Measurements from ENCODE around the gene ASB2. TPM values are rescaled to one million over a fixed set of nuclear protein-coding genes. Genes with fewer than 3 reads are reported as not detected.

ASB2 gene
- total RNA-seq, 2 donors from 2014 or later: 115 to 187 TPM

GRCh38 chr14:93892923-93893558 is 83.3 kb downstream of the ASB2 start:
- H3K27ac ChIP-seq: no peak overlapping the region
- peak; percentile 99 for TF ChIP-seq CTCF (IDR thresholded peaks at IDR 0.05)

GRCh38 chr14:93892505-93892839 is 83.9 kb downstream of the ASB2 start:
- TF ChIP-seq CTCF (IDR thresholded peaks at IDR 0.05): no peak
- Histone ChIP-seq H3K9me3 (no peaks in the 10 kb centered on the region), H3K4me3 (no peak overlapping the region), H3K4me1 (peaks cover 0 to 6% of the 10 kb centered on the region in 2 donors), H3K27me3 (no peaks in the 10 kb centered on the region), H3K36me3 (no peaks in the 10 kb centered on the region), H3K27ac (no peak overlapping the region)
- DNase-seq (ENCODE audit: low spot score): no peak

More at GRCh38 chr14:93892923-93893558, 83.3 kb downstream of the ASB2 start:
- peak; percentile 88 for DNase-seq (ENCODE audit: low spot score)
- no peaks in the 10 kb centered on the region for H3K9me3 ChIP-seq
- no peak overlapping the region for H3K4me3 ChIP-seq
- no peaks in the 10 kb centered on the region for H3K36me3 ChIP-seq
- no peaks in the 10 kb centered on the region for H3K27me3 ChIP-seq
- H3K4me1 ChIP-seq: peaks cover 0 to 6% of the 10 kb centered on the region in 2 donors

- H3K27me3 ChIP-seq: no peaks in the 10 kb centered on the region
- peaks cover 0 to 6% of the 10 kb centered on the region in 2 donors for H3K4me1 ChIP-seq
- no peak overlapping the region for H3K27ac ChIP-seq
- DNase-seq (ENCODE audit: low spot score): no peak
- H3K9me3 ChIP-seq: no peaks in the 10 kb centered on the region
- no peak for TF ChIP-seq CTCF (IDR thresholded peaks at IDR 0.05)
- H3K4me3 ChIP-seq: no peak overlapping the region
- H3K36me3 ChIP-seq: no peaks in the 10 kb centered on the region
Observed at GRCh38 chr14:93891756-93892504, 84.4 kb downstream of the ASB2 start.

GRCh38 chr14:93889739-93890483 is 86.5 kb downstream of the ASB2 start:
- Histone ChIP-seq H3K27me3 (no peaks in the 10 kb centered on the region), H3K4me3 (no peak overlapping the region), H3K4me1 (peaks cover 0 to 6% of the 10 kb centered on the region in 2 donors), H3K36me3 (no peaks in the 10 kb centered on the region), H3K27ac (no peak overlapping the region), H3K9me3 (peaks cover 0 to 7% of the 10 kb centered on the region in 2 donors)
- TF ChIP-seq CTCF (IDR thresholded peaks at IDR 0.05): no peak
- no peak for DNase-seq (ENCODE audit: low spot score)

GRCh38 chr14:93888995-93889394 is 87.4 kb downstream of the ASB2 start:
- DNase-seq (ENCODE audit: low spot score): no peak
- Histone ChIP-seq H3K36me3 (no peaks in the 10 kb centered on the region), H3K27me3 (no peaks in the 10 kb centered on the region), H3K9me3 (peaks cover 0 to 7% of the 10 kb centered on the region in 2 donors), H3K4me3 (no peak overlapping the region), H3K27ac (no peak overlapping the region), H3K4me1 (peaks cover 0 to 6% of the 10 kb centered on the region in 2 donors)
- no peak for TF ChIP-seq CTCF (IDR thresholded peaks at IDR 0.05)
